ENCODE results near the gene CHL1.

- TF ChIP-seq, protein P1, sequence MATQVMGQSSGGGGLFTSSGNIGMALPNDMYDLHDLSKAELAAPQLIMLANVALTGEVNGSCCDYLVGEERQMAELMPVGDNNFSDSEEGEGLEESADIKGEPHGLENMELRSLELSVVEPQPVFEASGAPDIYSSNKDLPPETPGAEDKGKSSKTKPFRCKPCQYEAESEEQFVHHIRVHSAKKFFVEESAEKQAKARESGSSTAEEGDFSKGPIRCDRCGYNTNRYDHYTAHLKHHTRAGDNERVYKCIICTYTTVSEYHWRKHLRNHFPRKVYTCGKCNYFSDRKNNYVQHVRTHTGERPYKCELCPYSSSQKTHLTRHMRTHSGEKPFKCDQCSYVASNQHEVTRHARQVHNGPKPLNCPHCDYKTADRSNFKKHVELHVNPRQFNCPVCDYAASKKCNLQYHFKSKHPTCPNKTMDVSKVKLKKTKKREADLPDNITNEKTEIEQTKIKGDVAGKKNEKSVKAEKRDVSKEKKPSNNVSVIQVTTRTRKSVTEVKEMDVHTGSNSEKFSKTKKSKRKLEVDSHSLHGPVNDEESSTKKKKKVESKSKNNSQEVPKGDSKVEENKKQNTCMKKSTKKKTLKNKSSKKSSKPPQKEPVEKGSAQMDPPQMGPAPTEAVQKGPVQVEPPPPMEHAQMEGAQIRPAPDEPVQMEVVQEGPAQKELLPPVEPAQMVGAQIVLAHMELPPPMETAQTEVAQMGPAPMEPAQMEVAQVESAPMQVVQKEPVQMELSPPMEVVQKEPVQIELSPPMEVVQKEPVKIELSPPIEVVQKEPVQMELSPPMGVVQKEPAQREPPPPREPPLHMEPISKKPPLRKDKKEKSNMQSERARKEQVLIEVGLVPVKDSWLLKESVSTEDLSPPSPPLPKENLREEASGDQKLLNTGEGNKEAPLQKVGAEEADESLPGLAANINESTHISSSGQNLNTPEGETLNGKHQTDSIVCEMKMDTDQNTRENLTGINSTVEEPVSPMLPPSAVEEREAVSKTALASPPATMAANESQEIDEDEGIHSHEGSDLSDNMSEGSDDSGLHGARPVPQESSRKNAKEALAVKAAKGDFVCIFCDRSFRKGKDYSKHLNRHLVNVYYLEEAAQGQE (IDR thresholded peaks at IDR 0.05; ENCODE audit: unreplicated experiment), result no peak
- TF ChIP-seq, protein P2, sequence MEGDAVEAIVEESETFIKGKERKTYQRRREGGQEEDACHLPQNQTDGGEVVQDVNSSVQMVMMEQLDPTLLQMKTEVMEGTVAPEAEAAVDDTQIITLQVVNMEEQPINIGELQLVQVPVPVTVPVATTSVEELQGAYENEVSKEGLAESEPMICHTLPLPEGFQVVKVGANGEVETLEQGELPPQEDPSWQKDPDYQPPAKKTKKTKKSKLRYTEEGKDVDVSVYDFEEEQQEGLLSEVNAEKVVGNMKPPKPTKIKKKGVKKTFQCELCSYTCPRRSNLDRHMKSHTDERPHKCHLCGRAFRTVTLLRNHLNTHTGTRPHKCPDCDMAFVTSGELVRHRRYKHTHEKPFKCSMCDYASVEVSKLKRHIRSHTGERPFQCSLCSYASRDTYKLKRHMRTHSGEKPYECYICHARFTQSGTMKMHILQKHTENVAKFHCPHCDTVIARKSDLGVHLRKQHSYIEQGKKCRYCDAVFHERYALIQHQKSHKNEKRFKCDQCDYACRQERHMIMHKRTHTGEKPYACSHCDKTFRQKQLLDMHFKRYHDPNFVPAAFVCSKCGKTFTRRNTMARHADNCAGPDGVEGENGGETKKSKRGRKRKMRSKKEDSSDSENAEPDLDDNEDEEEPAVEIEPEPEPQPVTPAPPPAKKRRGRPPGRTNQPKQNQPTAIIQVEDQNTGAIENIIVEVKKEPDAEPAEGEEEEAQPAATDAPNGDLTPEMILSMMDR (conservative IDR thresholded peaks at IDR 0.05; ENCODE audit: low read depth in 2 of 2), result no peak
- TF ChIP-seq POLR2AphosphoS5 (IDR thresholded peaks at IDR 0.05; ENCODE audit: low read depth), result no peak
- TF ChIP-seq EZH2 (IDR thresholded peaks at IDR 0.05; ENCODE audit: low read depth, unreplicated experiment), result no peak
- TF ChIP-seq ZNF331 (CRISPR knock-in tag; IDR thresholded peaks at IDR 0.05; ENCODE audit: low read depth), result no peak
Observed at GRCh38 chr3:297585-297984, 101.0 kb downstream of the CHL1 start.
